GM12878 (cell line): ENCODE data around the gene SLC35E3. TPM values are rescaled to one million over a fixed set of nuclear protein-coding genes. Genes with fewer than 3 reads are reported as not detected.

ENCODE experiments used
- ATAC-seq: fragments of 200-7000 bp; cut with Tn5 transposase; 3 replicates; pipeline ENCODE4 v1.9.1; 2020; ENCODE audit warnings: mild to moderate bottlenecking, moderate library complexity
- BruUV-seq: library from RNA; stranded (reverse); fragments of 400-500 nt; replicated peaks from 2 replicates; lab custom pipeline; 2021; lab: Mats Ljungman, UMichigan
- CTCF ChIA-PET: fragments of 300-600 bp; sonication (Branson Sonifier 250); formaldehyde crosslinking; extraction: SDS; loops from one replicate; lab custom pipeline; 2021; ENCODE audit warnings: inconsistent platforms; lab: Yijun Ruan, JAX
- POLR2A ChIA-PET: fragments of 350-600 bp; formaldehyde crosslinking; extraction: SDS; loops from one replicate; lab custom pipeline; 2021; ENCODE audit warnings: inconsistent platforms; lab: Charles Lee
- RAD21 ChIA-PET: fragments of 300-600 bp; sonication (Branson Sonifier 250); formaldehyde crosslinking; loops from one replicate; lab custom pipeline; 2023; ENCODE audit warnings: antibody characterized with exemption; ENCODE audit not compliant: unreplicated experiment; lab: Charles Lee
- SMC1A ChIA-PET: fragments of 300-600 bp; sonication (Branson Sonifier 250); formaldehyde crosslinking; loops from one replicate; lab custom pipeline; 2023; ENCODE audit not compliant: unreplicated experiment, uncharacterized antibody; lab: Charles Lee
- DNase-seq: peaks from one replicate; pipeline ENCODE4 v3.0.0-alpha.2; 2011; ENCODE audit warnings: low read depth, low spot score
- FAIRE-seq: peaks from 3 replicates; lab custom pipeline; 2011; peaks lifted over from hg19 to GRCh38; lab: Jason Lieb, UNC
- H2AFZ ChIP-seq: 2 replicates; pipeline ENCODE4 v1.6.0; 2011; ENCODE audit warnings: low read depth, low read length, control low read depth; ENCODE audit not compliant: control insufficient read depth
- H3K27ac ChIP-seq: 2 replicates; pipeline ENCODE4 v1.5.1; 2011; ENCODE audit warnings: control low read depth; ENCODE audit not compliant: control insufficient read depth, insufficient read depth
- H3K27me3 ChIP-seq, 2 experiments: replicated peaks in 1 of 2; 2 replicates each; pipeline versions ENCODE4 v1.6.0 to v1.6.1; 2011; ENCODE audit warnings: low read length in 1 of 2; ENCODE audit not compliant: control insufficient read depth in 2 of 2, insufficient read depth in 2 of 2
- H3K36me3 ChIP-seq, 2 experiments: 2 replicates each; pipeline ENCODE4 v1.5.1; 2011; ENCODE audit warnings: low read length in 1 of 2; ENCODE audit not compliant: control insufficient read depth in 2 of 2, insufficient read depth in 2 of 2
- H3K4me1 ChIP-seq: 2 replicates; pipeline ENCODE4 v1.6.1; 2011; ENCODE audit warnings: mild to moderate bottlenecking, low read length, moderate library complexity, mixed read lengths; ENCODE audit not compliant: control insufficient read depth, insufficient read depth
- H3K4me2 ChIP-seq: 2 replicates; pipeline ENCODE4 v1.6.0; 2011; ENCODE audit warnings: control low read depth; ENCODE audit not compliant: control insufficient read depth, insufficient read depth
- H3K4me3 ChIP-seq: fragments of 200-600 bp; sonication (generic); 2 replicates; pipeline ENCODE4 v1.5.1; 2016
- H3K79me2 ChIP-seq: 2 replicates; pipeline ENCODE4 v1.6.0; 2011; ENCODE audit warnings: low read length; ENCODE audit not compliant: control insufficient read depth, insufficient read depth
- H3K9ac ChIP-seq: 2 replicates; pipeline ENCODE4 v1.8.0; 2011; ENCODE audit warnings: low read length, control low read depth, mixed read lengths; ENCODE audit not compliant: control insufficient read depth, insufficient read depth
- H3K9me3 ChIP-seq: replicated peaks from 3 replicates; pipeline ENCODE4 v1.5.1; 2011; ENCODE audit warnings: mild to moderate bottlenecking, low read length; ENCODE audit not compliant: control insufficient read depth, insufficient read depth
- H4K20me1 ChIP-seq: 2 replicates; pipeline ENCODE4 v1.6.0; 2011; ENCODE audit not compliant: control insufficient read depth, insufficient read depth
- ATF3 ChIP-seq: IDR thresholded peaks from 2 replicates; pipeline ENCODE4 v1.6.1; 2011; ENCODE audit warnings: low read depth, mild to moderate bottlenecking, low read length, moderate library complexity, borderline replicate concordance; ENCODE audit errors: extremely low read depth
- CHD4 ChIP-seq: fragments of 200-600 bp; sonication (generic); IDR thresholded peaks from 2 replicates; pipeline ENCODE4 v1.6.1; 2016; ENCODE audit warnings: mild to moderate bottlenecking
- CREB1 ChIP-seq: IDR thresholded peaks from 2 replicates; pipeline ENCODE4 v1.6.1; 2012; ENCODE audit warnings: low read depth, mild to moderate bottlenecking, inconsistent platforms
- IKZF2 ChIP-seq, 2 experiments: fragments of 450-650 bp; IDR thresholded peaks; 2 replicates each; pipeline ENCODE4 v1.6.1; 2017; ENCODE audit warnings: mild to moderate bottlenecking in 2 of 2, moderate library complexity in 2 of 2
- IRF4 ChIP-seq: IDR thresholded peaks from 2 replicates; pipeline ENCODE4 v1.6.1; 2011; ENCODE audit warnings: low read depth, low read length
- NFIC ChIP-seq: IDR thresholded peaks from 2 replicates; pipeline ENCODE4 v1.6.1; 2012; ENCODE audit warnings: low read depth, mild to moderate bottlenecking, inconsistent platforms, low read length, moderate library complexity
- NFYB ChIP-seq: IDR thresholded peaks from 2 replicates; pipeline ENCODE4 v1.6.1; 2011; ENCODE audit warnings: low read depth, mild to moderate bottlenecking, low read length, improper control_type of control experiment, moderate library complexity; ENCODE audit not compliant: insufficient read depth
- SP1 ChIP-seq: IDR thresholded peaks from one replicate; pipeline ENCODE4 v1.6.1; 2011; ENCODE audit warnings: low read depth, low read length
- SUPT20H ChIP-seq: IDR thresholded peaks from 2 replicates; pipeline ENCODE4 v1.6.1; 2011; ENCODE audit warnings: low read depth, mild to moderate bottlenecking, low read length, moderate library complexity, borderline replicate concordance; ENCODE audit not compliant: control insufficient read depth
- WGBS: methylation state at CpG from one replicate; pipeline ENCODE4 v1.1.6; 2016; ENCODE audit warnings: low lambda C conversion rate; ENCODE audit not compliant: insufficient replicate concordance, insufficient coverage; ENCODE audit errors: missing lambda C conversion rate; 5-methylcytosine and 5-hydroxymethylcytosine counted together
- in situ Hi-C: fragments of 300-500 bp; cut with MboI; formaldehyde crosslinking; loops from 9 replicates; pipeline ENCODE4 v1.14.3; 2018; ENCODE audit warnings: mixed read lengths
- intact Hi-C: fragments of 100-400 bp; cut with micrococcal nuclease; formaldehyde crosslinking; loops from one replicate; pipeline ENCODE4 v1.14.2; 2022; ENCODE audit not compliant: unreplicated experiment
- polyA plus RNA-seq, 11 experiments: library from polyadenylated mRNA; depleted of rRNA in 4 of 11; unstranded in 6 of 11; stranded (reverse) in 5 of 11; fragments of >200 nt; fragmentation: Nextera tagmentation in 4 of 11; fragmentation: Illumina TruSeq in 1 of 11; extraction: Ambion mirVana in 4 of 11; extraction: Trizol in 1 of 11; gene quantifications; 1 replicate in 1 of 11; 2 replicates in 10 of 11; pipeline versions ENCODE4 v1.2.1 to v1.2.3, GENCODE V29; 2011 to 2016; ENCODE audit warnings: inconsistent platforms in 2 of 11, missing spikeins in 2 of 11, low read depth in 1 of 11
- total RNA-seq, 4 experiments: library from RNA; depleted of rRNA in 3 of 4; stranded (reverse); fragments of >200 nt in 3 of 4; fragmentation: Illumina TruSeq in 1 of 4; extraction: Trizol in 1 of 4; gene quantifications; 2 replicates each; pipeline versions ENCODE4 v1.2.1 to v1.2.3, GENCODE V29; 2013 to 2021
- TF ChIP-seq, protein P1 (sequence below): fragments of 450-650 bp; IDR thresholded peaks from 2 replicates; pipeline ENCODE4 v1.6.1; 2014; ENCODE audit warnings: mild to moderate bottlenecking
- TF ChIP-seq, protein P2 (sequence below): fragments of 450-650 bp; formaldehyde crosslinking; IDR thresholded peaks from 2 replicates; pipeline ENCODE4 v1.4.0; 2022; ENCODE audit warnings: mild to moderate bottlenecking, moderate library complexity

Gene SLC35E3
- total and polyA plus RNA-seq, 10 of the 15 experiments (the other 5 are each of a cell fraction or from before 2014, with no cell fraction given): 3.6 to 19.8 (median 6.1) TPM

GRCh38 chr12:68772714-68773113 lies 26.7 kb downstream of the SLC35E3 start (continued):
- TF ChIP-seq NFIC: no peak

DNA sequence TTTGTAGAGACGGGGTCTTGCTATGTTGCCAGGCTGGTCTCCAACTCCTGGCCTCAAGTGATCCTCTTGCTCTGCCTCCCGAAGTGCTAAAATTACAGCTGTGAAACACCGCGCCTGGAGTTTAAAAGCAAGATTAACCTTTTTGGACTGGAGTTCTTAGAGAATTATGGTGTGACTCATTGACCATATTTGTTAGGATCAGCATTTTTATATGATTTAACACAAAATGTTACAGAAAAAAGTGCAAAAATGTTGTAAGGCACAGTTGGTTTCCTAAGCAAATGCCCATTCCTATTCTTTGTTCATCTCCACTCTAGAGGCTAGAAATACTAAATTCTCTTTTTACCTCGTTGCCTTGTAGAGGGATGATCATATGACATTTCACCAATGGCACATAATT lies 27.6 kb downstream of the SLC35E3 start:
- Histone ChIP-seq H3K4me1 (peaks cover 6% of the 10 kb centered on the region; the same call in 1 of the 2 replicates), H3K4me2 (no peak overlapping the region), H3K36me3 (no peaks in the 10 kb centered on the region), H3K79me2 (no peaks in the 10 kb centered on the region), H3K27ac (no peak overlapping the region), H3K27me3 (no peaks in the 10 kb centered on the region), H3K9ac (no peak overlapping the region)
- CTCF ChIA-PET: interaction anchor here (1.2 to 1.3 kb wide), 3 partner anchors 8 to 44 kb away, joined by 3 to 4 read pairs (median 3); no protein-coding TSS in a partner anchor
- 84% methylated on average over 5 of the region's 5 CpGs for WGBS
- in situ Hi-C loops: no loop called here
- DNase-seq (no peak), FAIRE-seq (no peak), ATAC-seq (no peak)
- BruUV-seq: no TSS peak
- TF ChIP-seq ATF3: no peak
- TF ChIP-seq SUPT20H: no peak
- TF ChIP-seq IRF4: no peak
- TF ChIP-seq CHD4: no peak
- TF ChIP-seq, protein P1, sequence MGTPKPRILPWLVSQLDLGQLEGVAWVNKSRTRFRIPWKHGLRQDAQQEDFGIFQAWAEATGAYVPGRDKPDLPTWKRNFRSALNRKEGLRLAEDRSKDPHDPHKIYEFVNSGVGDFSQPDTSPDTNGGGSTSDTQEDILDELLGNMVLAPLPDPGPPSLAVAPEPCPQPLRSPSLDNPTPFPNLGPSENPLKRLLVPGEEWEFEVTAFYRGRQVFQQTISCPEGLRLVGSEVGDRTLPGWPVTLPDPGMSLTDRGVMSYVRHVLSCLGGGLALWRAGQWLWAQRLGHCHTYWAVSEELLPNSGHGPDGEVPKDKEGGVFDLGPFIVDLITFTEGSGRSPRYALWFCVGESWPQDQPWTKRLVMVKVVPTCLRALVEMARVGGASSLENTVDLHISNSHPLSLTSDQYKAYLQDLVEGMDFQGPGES: no peak
- no peak for TF ChIP-seq CREB1
- TF ChIP-seq SP1: no peak
- TF ChIP-seq NFYB: no peak
- TF ChIP-seq, protein P2, sequence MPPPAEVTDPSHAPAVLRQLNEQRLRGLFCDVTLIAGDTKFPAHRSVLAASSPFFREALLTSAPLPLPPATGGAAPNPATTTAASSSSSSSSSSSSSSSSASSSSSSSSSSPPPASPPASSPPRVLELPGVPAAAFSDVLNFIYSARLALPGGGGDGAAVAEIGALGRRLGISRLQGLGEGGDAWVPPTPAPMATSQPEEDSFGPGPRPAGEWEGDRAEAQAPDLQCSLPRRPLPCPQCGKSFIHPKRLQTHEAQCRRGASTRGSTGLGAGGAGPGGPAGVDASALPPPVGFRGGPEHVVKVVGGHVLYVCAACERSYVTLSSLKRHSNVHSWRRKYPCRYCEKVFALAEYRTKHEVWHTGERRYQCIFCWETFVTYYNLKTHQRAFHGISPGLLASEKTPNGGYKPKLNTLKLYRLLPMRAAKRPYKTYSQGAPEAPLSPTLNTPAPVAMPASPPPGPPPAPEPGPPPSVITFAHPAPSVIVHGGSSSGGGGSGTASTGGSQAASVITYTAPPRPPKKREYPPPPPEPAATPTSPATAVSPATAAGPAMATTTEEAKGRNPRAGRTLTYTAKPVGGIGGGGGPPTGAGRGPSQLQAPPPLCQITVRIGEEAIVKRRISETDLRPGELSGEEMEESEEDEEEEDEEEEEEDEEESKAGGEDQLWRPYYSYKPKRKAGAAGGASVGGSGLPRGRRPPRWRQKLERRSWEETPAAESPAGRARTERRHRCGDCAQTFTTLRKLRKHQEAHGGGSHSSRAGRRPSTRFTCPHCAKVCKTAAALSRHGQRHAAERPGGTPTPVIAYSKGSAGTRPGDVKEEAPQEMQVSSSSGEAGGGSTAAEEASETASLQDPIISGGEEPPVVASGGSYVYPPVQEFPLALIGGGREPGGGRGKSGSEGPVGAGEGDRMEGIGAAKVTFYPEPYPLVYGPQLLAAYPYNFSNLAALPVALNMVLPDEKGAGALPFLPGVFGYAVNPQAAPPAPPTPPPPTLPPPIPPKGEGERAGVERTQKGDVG (CRISPR knock-in tag): no peak
- no peak for TF ChIP-seq IKZF2 (IDR thresholded peaks at IDR 0.05)
- TF ChIP-seq, all 136 proteins: peak for 0
- intact Hi-C loops: no loop called here
- POLR2A ChIA-PET: interaction anchor here (1.2 kb wide), 1 partner anchor 28 kb away, joined by 3 read pairs; the partner anchor contains the start of gene SLC35E3
- SMC1A ChIA-PET: interaction anchor here (1.0 to 1.2 kb wide), 2 partner anchors 17 to 22 kb away, joined by 3 to 4 read pairs; no protein-coding TSS in a partner anchor
- H4K20me1 ChIP-seq: no peaks in the 10 kb centered on the region
- H3K9me3 ChIP-seq: no peaks in the 10 kb centered on the region
- H3K4me3 ChIP-seq: no peak overlapping the region
- H2AFZ ChIP-seq: no peak overlapping the region
- RAD21 ChIA-PET: no interaction called here
